ENCODE data around the gene CLASP2. TPM values are rescaled to one million over a fixed set of nuclear protein-coding genes. Genes with fewer than 3 reads are reported as not detected.

Gene CLASP2
- total RNA-seq, 2 donors from 2014 or later = 65.0 to 74.8 TPM

GRCh38 chr3:33537133-33537532 is 180.9 kb downstream of the CLASP2 start:
- DNase-seq = no peak
- no peak overlapping the region for H3K4me3 Mint-ChIP-seq

GRCh38 chr3:33526787-33527186 is 191.3 kb downstream of the CLASP2 start:
- H3K4me3 ChIP-seq (ENCODE audit: low read length) = peak overlapping the region; percentile 24
- peaks cover 7% of the 10 kb centered on the region for H3K4me1 Mint-ChIP-seq
- H3K27ac ChIP-seq (ENCODE audit: low read depth, low read length) = no peak overlapping the region
- peaks cover 66% of the 10 kb centered on the region for H3K9me3 ChIP-seq (ENCODE audit: control insufficient read depth, low read length)
- H3K27me3 Mint-ChIP-seq (ENCODE audit: insufficient read depth) = no peaks in the 10 kb centered on the region
- TF ChIP-seq, protein P1, sequence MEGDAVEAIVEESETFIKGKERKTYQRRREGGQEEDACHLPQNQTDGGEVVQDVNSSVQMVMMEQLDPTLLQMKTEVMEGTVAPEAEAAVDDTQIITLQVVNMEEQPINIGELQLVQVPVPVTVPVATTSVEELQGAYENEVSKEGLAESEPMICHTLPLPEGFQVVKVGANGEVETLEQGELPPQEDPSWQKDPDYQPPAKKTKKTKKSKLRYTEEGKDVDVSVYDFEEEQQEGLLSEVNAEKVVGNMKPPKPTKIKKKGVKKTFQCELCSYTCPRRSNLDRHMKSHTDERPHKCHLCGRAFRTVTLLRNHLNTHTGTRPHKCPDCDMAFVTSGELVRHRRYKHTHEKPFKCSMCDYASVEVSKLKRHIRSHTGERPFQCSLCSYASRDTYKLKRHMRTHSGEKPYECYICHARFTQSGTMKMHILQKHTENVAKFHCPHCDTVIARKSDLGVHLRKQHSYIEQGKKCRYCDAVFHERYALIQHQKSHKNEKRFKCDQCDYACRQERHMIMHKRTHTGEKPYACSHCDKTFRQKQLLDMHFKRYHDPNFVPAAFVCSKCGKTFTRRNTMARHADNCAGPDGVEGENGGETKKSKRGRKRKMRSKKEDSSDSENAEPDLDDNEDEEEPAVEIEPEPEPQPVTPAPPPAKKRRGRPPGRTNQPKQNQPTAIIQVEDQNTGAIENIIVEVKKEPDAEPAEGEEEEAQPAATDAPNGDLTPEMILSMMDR (conservative IDR thresholded peaks at IDR 0.05) = no peak
- peaks cover 85% of the 10 kb centered on the region for H3K36me3 Mint-ChIP-seq (ENCODE audit: low read depth)
- H3K9ac ChIP-seq (ENCODE audit: extremely low read depth, low read length, poor library complexity, severe bottlenecking) = no peak overlapping the region
- peaks cover 50% of the 10 kb centered on the region for H3K36me3 ChIP-seq (ENCODE audit: control insufficient read depth, insufficient read depth, low read length)
- no peak overlapping the region for H3K27ac Mint-ChIP-seq
- no peaks in the 10 kb centered on the region for H3K27me3 ChIP-seq (ENCODE audit: control insufficient read depth, insufficient read depth, low read length, poor library complexity, severe bottlenecking)
- WGBS, 2 experiments (ENCODE audit: insufficient coverage in 1 of 2, insufficient read length in 1 of 2) = 60 to 100% methylated on average over 1 of the region's 1 CpG
- no peak overlapping the region for H3K4me3 Mint-ChIP-seq
- H3K9me3 Mint-ChIP-seq = peaks cover 64% of the 10 kb centered on the region
- DNase-seq = no peak
- peaks cover 2% of the 10 kb centered on the region for H3K4me1 ChIP-seq (ENCODE audit: control insufficient read depth, insufficient read depth, low read length)

More at GRCh38 chr3:33537133-33537532, 180.9 kb downstream of the CLASP2 start:
- no peaks in the 10 kb centered on the region for H3K27me3 ChIP-seq (ENCODE audit: control insufficient read depth, insufficient read depth, low read length, poor library complexity, severe bottlenecking)
- H3K4me3 ChIP-seq (ENCODE audit: low read length) = no peak overlapping the region
- Mint-ChIP-seq H3K27ac (no peak overlapping the region), H3K9me3 (no peaks in the 10 kb centered on the region), H3K27me3 (ENCODE audit: insufficient read depth) (no peaks in the 10 kb centered on the region), H3K36me3 (ENCODE audit: low read depth) (peaks cover 60% of the 10 kb centered on the region), H3K4me1 (peaks cover 3% of the 10 kb centered on the region)
- H3K4me1 ChIP-seq (ENCODE audit: control insufficient read depth, insufficient read depth, low read length) = no peaks in the 10 kb centered on the region
- TF ChIP-seq, protein P1 (conservative IDR thresholded peaks at IDR 0.05) = no peak
- H3K36me3 ChIP-seq (ENCODE audit: control insufficient read depth, insufficient read depth, low read length) = peaks cover 72% of the 10 kb centered on the region
- no peaks in the 10 kb centered on the region for H3K9me3 ChIP-seq (ENCODE audit: control insufficient read depth, low read length)
- H3K27ac ChIP-seq (ENCODE audit: low read depth, low read length) = no peak overlapping the region
- no peak overlapping the region for H3K9ac ChIP-seq (ENCODE audit: extremely low read depth, low read length, poor library complexity, severe bottlenecking)

DNA sequence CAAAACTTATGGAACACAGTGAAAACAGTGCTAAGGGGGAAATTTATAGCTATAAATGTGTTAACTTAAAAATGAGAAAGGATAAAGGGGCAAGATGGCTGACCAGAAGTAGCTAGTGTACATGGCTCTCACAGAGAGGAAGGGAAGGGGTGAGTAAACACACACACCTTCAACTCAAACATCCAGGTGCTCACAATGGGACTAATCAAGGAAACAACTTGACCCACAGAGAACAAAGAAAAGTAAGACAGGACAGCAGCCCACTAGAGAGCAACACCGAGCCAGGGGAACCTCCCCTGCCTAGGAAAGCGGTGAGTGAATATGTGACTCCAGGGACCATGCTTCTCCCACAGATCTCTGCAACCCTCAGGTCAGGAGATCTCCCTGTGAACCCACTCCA is 192.8 kb downstream of the CLASP2 start:
- no peak overlapping the region for H3K27ac ChIP-seq (ENCODE audit: low read depth, low read length)
- Mint-ChIP-seq H3K27me3 (ENCODE audit: insufficient read depth) (no peaks in the 10 kb centered on the region), H3K9me3 (peaks cover 64% of the 10 kb centered on the region), H3K36me3 (ENCODE audit: low read depth) (peaks cover 75% of the 10 kb centered on the region), H3K4me1 (peaks cover 11% of the 10 kb centered on the region), H3K27ac (no peak overlapping the region), H3K4me3 (no peak overlapping the region)
- TF ChIP-seq, protein P1 (conservative IDR thresholded peaks at IDR 0.05) = no peak
- H3K4me3 ChIP-seq (ENCODE audit: low read length) = peak overlapping the region; percentile 6
- peaks cover 65% of the 10 kb centered on the region for H3K9me3 ChIP-seq (ENCODE audit: control insufficient read depth, low read length)
- no peaks in the 10 kb centered on the region for H3K27me3 ChIP-seq (ENCODE audit: control insufficient read depth, insufficient read depth, low read length, poor library complexity, severe bottlenecking)
- H3K36me3 ChIP-seq (ENCODE audit: control insufficient read depth, insufficient read depth, low read length) = peaks cover 38% of the 10 kb centered on the region
- no peak for DNase-seq
- peaks cover 5% of the 10 kb centered on the region for H3K4me1 ChIP-seq (ENCODE audit: control insufficient read depth, insufficient read depth, low read length)
- WGBS, 2 experiments (ENCODE audit: insufficient coverage in 1 of 2, insufficient read length in 1 of 2) = 95% methylated on average over 2 of the region's 2 CpGs; no CpG with 5 or more reads in 1 of the 2 experiments
- H3K9ac ChIP-seq (ENCODE audit: extremely low read depth, low read length, poor library complexity, severe bottlenecking) = no peak overlapping the region

All from endodermal cell (in vitro differentiated cells).